HG03103 (cell line): Measurements from ENCODE around the gene TSPAN9.

Experiments
- ATAC-seq: cut with Tn5 transposase; IDR thresholded peaks from one replicate; pipeline ENCODE4 v1.9.1; 2021; ENCODE audit warnings: low read depth; ENCODE audit not compliant: unreplicated experiment

Gene TSPAN9

DNA sequence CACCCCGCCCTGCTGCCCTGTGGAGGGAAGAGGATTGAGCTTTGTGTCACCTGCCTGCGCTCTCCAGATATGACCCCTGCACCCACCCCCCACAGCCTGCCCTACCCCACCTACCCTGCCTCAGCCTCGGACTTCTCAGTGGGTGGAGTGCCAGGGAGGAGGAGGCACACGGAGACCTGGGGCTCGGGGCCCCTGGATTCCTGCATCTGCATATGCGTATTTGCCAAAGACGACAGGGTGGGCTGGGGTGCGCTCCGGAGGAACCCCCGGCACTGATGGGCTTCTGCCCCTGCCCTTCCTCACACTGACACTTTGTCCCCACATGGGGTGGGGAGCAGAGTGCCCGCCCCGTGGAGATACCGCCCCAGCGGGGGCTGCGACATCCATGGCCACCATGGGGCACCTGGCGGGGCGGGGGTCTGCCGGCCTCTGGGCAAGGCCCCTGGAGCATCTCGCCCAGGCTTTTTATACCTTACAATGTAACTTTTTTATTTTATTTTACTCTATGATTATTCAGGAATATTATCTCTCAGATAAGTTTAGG is 206.0 kb downstream of the TSPAN9 start:
- no peak for ATAC-seq

DNA sequence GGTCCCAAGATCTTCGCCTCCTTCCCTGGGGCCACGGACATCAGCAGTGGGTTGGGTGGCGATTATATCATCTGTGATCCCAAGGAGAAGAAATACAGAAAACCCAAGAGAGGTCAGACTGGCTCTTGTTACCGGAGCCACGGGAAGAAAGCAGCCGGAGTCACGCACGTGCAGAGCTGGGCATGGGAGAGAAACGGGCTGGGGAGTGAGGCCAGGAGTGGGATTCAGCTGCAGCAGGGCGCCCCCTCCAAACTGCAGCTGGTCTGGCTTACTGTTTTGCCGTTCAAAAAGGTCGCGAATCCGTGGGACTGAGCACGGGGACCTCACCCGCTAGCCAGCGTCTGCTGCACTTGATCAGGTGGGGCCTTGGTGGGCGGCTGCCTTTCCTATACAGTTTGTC is 207.2 kb downstream of the TSPAN9 start:
- no peak for ATAC-seq

- no peak for ATAC-seq
Measured at GRCh38 chr12:3285570-3285969, 208.4 kb downstream of the TSPAN9 start.

GRCh38 chr12:3288690-3289089 is 211.5 kb downstream of the TSPAN9 start:
- no peak for ATAC-seq

DNA sequence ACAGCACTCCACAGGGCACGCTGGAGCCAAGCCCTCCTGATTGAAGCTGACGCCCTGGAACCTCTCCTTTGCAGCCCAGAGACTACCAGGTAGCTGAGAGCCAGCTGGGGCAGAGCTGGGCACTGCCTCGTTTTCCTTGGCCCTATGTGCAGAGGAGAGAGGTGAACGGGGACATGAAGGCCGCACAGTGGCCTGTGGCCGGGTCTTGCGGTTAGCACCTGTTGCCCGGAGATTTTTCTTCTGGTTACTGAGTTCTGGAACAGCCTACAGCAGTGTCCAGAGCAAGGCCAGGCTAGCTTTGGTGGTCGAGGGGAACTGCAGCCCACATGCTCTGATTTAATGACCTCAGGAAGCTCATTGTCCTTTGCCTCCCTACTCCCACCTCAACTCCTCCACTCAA is 212.5 kb downstream of the TSPAN9 start:
- ATAC-seq = no peak

DNA sequence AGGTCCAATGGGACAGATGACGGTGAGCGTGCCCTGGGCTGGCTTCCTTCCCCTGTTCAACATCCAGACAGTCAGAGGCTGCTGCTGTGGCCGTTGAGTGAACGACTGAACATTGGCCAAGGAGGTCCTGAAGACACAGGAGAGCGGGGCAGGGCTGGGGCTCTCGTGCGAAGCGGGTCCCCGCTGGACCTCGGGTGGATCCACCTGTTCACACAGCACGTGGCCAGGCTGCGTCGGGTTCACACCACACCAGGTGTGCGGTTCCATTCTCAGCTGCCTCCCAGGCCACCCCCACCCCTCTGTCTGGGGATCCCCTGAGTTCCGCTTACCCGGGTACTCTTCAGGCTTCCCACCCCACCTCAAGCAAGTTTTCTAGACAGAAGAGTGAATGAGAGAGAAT is 214.8 kb downstream of the TSPAN9 start:
- no peak for ATAC-seq

DNA sequence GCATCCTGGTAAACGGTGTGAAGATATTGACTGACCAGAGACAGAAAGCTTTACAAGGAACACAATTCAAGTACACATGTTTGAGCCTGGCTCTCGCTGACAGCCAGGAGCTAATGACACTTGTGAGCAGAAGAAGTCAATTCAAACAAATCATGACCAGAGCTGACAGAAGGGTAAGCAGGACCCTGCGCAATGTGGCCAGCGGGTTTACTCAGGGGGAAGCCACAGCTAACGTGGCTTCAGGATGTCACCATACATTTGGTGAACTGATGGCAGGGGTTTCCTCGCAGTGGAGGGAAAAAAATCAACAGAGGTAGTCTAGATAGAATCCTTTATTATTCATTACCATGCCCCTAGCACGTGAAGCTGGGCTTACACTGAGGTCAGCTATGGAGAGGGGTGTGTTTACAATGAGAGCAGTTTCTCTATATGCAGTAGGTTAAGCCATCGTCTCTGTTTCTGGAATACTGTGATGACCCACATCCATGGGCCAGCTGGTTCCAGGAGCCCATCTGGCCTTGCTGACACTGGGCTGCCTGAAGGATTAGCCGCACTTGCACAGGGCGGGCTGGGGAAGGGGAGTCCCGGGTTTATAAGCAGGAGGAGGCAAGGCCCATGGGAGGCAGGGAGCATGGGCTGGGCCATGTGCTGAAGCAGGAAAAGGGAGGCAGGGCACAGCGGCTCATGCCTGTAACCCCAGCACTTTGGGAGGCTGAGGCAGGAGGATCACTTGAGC is 215.7 kb downstream of the TSPAN9 start:
- no peak for ATAC-seq

- ATAC-seq = no peak
Measured at GRCh38 chr12:3293446-3294161, 216.4 kb downstream of the TSPAN9 start.

- no peak for ATAC-seq
Measured at GRCh38 chr12:3294481-3294911, 217.3 kb downstream of the TSPAN9 start.

GRCh38 chr12:3295225-3295624 is 218.0 kb downstream of the TSPAN9 start:
- ATAC-seq = no peak

- no peak for ATAC-seq
Measured at GRCh38 chr12:3295646-3296408, 218.6 kb downstream of the TSPAN9 start.

DNA sequence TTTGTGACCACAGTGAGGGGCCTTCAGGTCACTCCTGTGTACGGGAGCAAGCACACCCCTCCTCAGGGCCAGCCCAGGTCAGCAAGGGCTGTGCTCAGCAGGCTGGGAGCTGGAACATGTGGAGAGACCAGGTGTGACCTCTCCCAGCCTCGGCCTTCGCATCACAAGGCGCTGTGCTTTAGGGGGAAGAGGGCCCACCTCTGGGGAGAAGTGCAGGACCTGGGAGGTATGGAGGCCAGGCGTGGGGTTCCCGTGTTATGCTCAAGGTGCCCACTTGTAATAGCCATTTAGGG is 219.2 kb downstream of the TSPAN9 start:
- no peak for ATAC-seq

- ATAC-seq = no peak
Measured at GRCh38 chr12:3298603-3299002, 221.4 kb downstream of the TSPAN9 start.

GRCh38 chr12:3299929-3300832 is 223.0 kb downstream of the TSPAN9 start:
- ATAC-seq = peak; percentile 48

- no peak for ATAC-seq
Measured at GRCh38 chr12:3300833-3301401, 223.7 kb downstream of the TSPAN9 start.

DNA sequence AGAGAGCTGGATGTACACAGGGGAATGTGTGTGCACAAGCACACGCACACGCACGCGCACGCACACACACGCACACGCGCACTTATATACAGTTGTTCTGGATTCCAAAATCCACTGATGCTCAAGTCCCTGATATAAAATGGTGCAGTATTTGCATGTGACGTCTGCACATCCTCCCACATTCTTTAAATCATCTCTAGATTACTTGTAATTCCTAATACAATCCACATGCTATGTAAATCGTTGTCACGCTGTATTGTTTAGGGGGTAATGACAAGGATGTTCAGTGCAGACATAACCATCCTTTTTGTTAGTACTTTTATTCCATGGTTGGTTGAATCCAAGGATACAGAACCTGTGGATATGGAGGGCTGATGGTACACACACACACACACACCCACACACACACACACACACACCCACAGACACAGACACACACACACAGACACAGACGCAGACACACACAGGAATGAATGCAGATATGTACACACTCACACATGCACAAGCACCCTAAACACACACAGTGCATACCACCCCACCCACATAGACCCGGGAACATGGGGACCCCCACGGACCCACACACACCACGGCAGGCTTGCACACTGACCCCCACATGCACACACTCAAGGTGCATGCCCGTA is 225.3 kb downstream of the TSPAN9 start:
- no peak for ATAC-seq

DNA sequence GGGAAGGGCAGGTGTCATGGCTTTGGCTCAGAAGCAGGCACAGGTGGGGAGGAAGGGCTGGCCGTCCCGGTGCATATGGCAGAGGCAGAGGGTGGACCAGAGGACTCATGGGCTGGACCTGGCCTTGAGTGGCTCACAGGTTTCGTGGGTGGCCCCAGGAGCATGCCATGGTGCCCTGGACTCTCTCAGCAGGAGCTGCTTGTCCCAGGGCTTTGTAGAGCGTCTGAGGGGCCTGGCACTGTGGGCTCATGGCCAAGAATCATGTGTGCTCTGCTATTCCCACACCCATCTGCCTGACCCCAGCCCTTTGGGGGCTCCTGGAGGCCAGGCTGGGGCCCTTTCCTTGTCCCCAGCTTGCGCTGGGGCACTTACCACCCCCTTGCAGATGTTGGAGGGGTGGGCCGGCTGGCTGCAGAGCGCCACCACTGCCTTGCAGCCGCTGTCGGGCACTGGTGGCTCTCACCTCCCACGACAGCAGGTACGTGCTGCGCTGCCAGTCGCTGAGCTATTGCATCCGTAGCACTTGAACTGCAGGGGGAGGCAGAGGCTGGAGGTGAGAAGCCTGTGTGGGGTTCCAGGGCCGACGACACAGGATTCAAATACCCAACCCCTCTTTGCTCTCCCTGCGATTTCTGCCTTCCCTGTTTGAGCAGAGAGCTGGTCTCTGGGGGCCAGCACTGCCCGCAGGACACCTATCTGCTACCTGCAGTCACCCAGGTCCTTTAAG is 226.4 kb downstream of the TSPAN9 start:
- no peak for ATAC-seq

DNA sequence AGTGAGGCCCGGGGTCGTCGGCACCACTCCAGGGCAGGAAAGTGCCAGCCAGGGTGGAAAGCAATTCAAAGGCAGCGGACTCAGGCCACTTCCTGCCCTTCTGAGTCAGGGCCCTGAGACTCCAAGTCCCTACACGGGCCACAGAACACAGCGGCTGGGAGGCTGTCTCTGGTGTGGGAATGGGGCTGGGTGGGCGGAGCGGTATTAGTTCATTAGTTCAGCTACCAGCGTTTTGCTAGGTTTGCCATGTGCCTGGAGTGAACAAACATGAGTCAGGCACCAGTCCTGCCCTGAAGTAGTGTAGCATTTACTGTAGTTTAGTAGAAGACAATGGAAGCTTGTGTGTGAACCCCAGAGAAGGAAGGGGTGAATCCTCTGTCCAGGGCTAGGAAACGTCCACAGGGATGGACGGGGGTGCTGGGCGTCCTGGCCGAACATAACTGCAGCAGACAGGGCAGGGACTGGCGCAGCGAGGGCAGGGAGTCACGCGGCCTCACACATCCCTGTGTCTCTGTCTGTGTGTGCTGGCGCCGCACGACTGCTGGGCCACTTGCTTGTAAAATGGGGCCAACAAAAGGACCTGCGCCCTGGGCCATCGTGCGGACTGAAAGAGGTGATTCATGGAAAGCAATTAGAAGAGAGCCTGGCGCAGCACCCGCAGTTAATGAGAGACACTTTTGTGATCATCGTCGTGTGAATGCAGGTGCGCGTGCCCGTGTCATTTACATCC is 227.4 kb downstream of the TSPAN9 start:
- ATAC-seq = no peak
